ENCODE measurements around the gene GDPD5.

GRCh38 chr11:75542088-75542438 lies 16.3 kb upstream of the GDPD5 start:
- TF ChIP-seq, protein P1, sequence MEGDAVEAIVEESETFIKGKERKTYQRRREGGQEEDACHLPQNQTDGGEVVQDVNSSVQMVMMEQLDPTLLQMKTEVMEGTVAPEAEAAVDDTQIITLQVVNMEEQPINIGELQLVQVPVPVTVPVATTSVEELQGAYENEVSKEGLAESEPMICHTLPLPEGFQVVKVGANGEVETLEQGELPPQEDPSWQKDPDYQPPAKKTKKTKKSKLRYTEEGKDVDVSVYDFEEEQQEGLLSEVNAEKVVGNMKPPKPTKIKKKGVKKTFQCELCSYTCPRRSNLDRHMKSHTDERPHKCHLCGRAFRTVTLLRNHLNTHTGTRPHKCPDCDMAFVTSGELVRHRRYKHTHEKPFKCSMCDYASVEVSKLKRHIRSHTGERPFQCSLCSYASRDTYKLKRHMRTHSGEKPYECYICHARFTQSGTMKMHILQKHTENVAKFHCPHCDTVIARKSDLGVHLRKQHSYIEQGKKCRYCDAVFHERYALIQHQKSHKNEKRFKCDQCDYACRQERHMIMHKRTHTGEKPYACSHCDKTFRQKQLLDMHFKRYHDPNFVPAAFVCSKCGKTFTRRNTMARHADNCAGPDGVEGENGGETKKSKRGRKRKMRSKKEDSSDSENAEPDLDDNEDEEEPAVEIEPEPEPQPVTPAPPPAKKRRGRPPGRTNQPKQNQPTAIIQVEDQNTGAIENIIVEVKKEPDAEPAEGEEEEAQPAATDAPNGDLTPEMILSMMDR (IDR thresholded peaks at IDR 0.05) = no peak
- TF ChIP-seq POLR2A (IDR thresholded peaks at IDR 0.05) = no peak
- TF ChIP-seq POLR2AphosphoS5 (IDR thresholded peaks at IDR 0.05) = no peak
- TF ChIP-seq EP300 (IDR thresholded peaks at IDR 0.05) = no peak

Data from stomach (tissue), 4 donors.